Loucy (cell line): ENCODE data around the gene PPIE.

Experiments
- H2AFZ ChIP-seq: fragments of 200-600 bp; sonication (generic); 2 replicates; pipeline ENCODE4 v1.6.0; 2016; ENCODE audit warnings: antibody characterized with exemption, mild to moderate bottlenecking, low read length, moderate library complexity
- H3F3A ChIP-seq: fragments of 200-600 bp; 2 replicates; pipeline ENCODE4 v1.6.0; 2016; ENCODE audit warnings: antibody characterized with exemption, low read depth, mild to moderate bottlenecking
- H3K27me3 ChIP-seq: fragments of 200-600 bp; sonication (generic); 2 replicates; pipeline ENCODE4 v1.6.1; 2014; ENCODE audit warnings: low read length, mild to moderate bottlenecking; ENCODE audit not compliant: insufficient read depth, poor library complexity, severe bottlenecking
- H3K36me3 ChIP-seq: fragments of 200-600 bp; sonication (generic); 2 replicates; pipeline ENCODE4 v1.6.1; 2016; ENCODE audit warnings: low read length; ENCODE audit not compliant: insufficient read depth
- H3K4me1 ChIP-seq: fragments of 200-600 bp; sonication (generic); 2 replicates; pipeline ENCODE4 v1.5.1; 2014; ENCODE audit warnings: low read length, mild to moderate bottlenecking; ENCODE audit not compliant: insufficient read depth, poor library complexity, severe bottlenecking
- H3K4me2 ChIP-seq: fragments of 200-600 bp; sonication (generic); 2 replicates; pipeline ENCODE4 v1.6.0; 2014; ENCODE audit warnings: antibody characterized with exemption, low read length, low read depth, mild to moderate bottlenecking; ENCODE audit not compliant: poor library complexity, severe bottlenecking
- H3K4me3 ChIP-seq: fragments of 200-600 bp; sonication (generic); 2 replicates; pipeline ENCODE4 v1.5.1; 2014; ENCODE audit warnings: low read length, mild to moderate bottlenecking, mixed read lengths; ENCODE audit not compliant: poor library complexity, severe bottlenecking
- H3K79me2 ChIP-seq: fragments of 200-600 bp; sonication (generic); 2 replicates; pipeline ENCODE4 v1.6.1; 2014; ENCODE audit warnings: low read length; ENCODE audit not compliant: insufficient read depth
- H3K9ac ChIP-seq: fragments of 200-600 bp; sonication (generic); 2 replicates; pipeline ENCODE4 v1.6.0; 2014; ENCODE audit warnings: mild to moderate bottlenecking, low read depth, low read length, moderate library complexity; ENCODE audit not compliant: poor library complexity, severe bottlenecking
- H3K9me2 ChIP-seq: fragments of 200-600 bp; sonication (generic); replicated peaks from 2 replicates; pipeline ENCODE4 v1.6.1; 2016; ENCODE audit warnings: low read depth, low read length, mixed read lengths
- H3K9me3 ChIP-seq: fragments of 200-600 bp; sonication (generic); 2 replicates; pipeline ENCODE4 v1.6.1; 2014; ENCODE audit warnings: mild to moderate bottlenecking, antibody characterized with exemption, low read length, low read depth; ENCODE audit not compliant: insufficient read depth
- H4K20me1 ChIP-seq: fragments of 200-600 bp; sonication (generic); 2 replicates; pipeline ENCODE4 v1.6.0; 2014; ENCODE audit warnings: antibody characterized with exemption, low read length, mild to moderate bottlenecking; ENCODE audit not compliant: insufficient read depth, poor library complexity, severe bottlenecking
- CTCF ChIP-seq: fragments of 200-600 bp; sonication (generic); conservative IDR thresholded peaks from 2 replicates; pipeline ENCODE4 v1.5.1; 2014; ENCODE audit warnings: mild to moderate bottlenecking, antibody characterized with exemption, low read length
- EZH2phosphoT487 ChIP-seq: fragments of 200-600 bp; IDR thresholded peaks from 2 replicates; pipeline ENCODE4 v1.6.1; 2018; ENCODE audit warnings: antibody characterized with exemption, mild to moderate bottlenecking, moderate library complexity, borderline replicate concordance

The PPIE gene

GRCh38 chr1:39805385-39805784, 66.7 kb downstream of the PPIE start:
- no peaks in the 10 kb centered on the region for H4K20me1 ChIP-seq

GRCh38 chr1:39808784-39809517, 70.3 kb downstream of the PPIE start:
- no peaks in the 10 kb centered on the region for H3K4me1 ChIP-seq
- H3K9me2 ChIP-seq, result no peaks in the 10 kb centered on the region
- H3K36me3 ChIP-seq, result no peaks in the 10 kb centered on the region
- no peak overlapping the region for H3K4me3 ChIP-seq
- TF ChIP-seq CTCF, result no peak
- no peaks in the 10 kb centered on the region for H4K20me1 ChIP-seq
- no peaks in the 10 kb centered on the region for H3K9me3 ChIP-seq
- no peak overlapping the region for H2AFZ ChIP-seq
- no peaks in the 10 kb centered on the region for H3K27me3 ChIP-seq
- no peaks in the 10 kb centered on the region for H3K79me2 ChIP-seq
- no peak overlapping the region for H3K4me2 ChIP-seq
- H3K9ac ChIP-seq, result no peak overlapping the region
- H3F3A ChIP-seq, result no peaks in the 10 kb centered on the region

More at GRCh38 chr1:39805385-39805784, 66.7 kb downstream of the PPIE start:
- H3K4me3 ChIP-seq, result no peak overlapping the region
- no peak overlapping the region for H3K9ac ChIP-seq
- H3K4me1 ChIP-seq, result no peaks in the 10 kb centered on the region
- no peaks in the 10 kb centered on the region for H3K36me3 ChIP-seq
- H3K79me2 ChIP-seq, result no peaks in the 10 kb centered on the region
- H2AFZ ChIP-seq, result no peak overlapping the region
- no peaks in the 10 kb centered on the region for H3F3A ChIP-seq
- no peak overlapping the region for H3K4me2 ChIP-seq
- no peaks in the 10 kb centered on the region for H3K9me3 ChIP-seq
- no peaks in the 10 kb centered on the region for H3K9me2 ChIP-seq
- TF ChIP-seq EZH2phosphoT487 (no peak), CTCF (no peak)
- no peaks in the 10 kb centered on the region for H3K27me3 ChIP-seq

GRCh38 chr1:39812913-39813312, 74.2 kb downstream of the PPIE start:
- no peak overlapping the region for H3K4me3 ChIP-seq
- no peaks in the 10 kb centered on the region for H3K36me3 ChIP-seq
- H3K4me1 ChIP-seq, result no peaks in the 10 kb centered on the region
- no peaks in the 10 kb centered on the region for H3F3A ChIP-seq
- no peak overlapping the region for H3K9ac ChIP-seq
- H3K79me2 ChIP-seq, result no peaks in the 10 kb centered on the region
- no peaks in the 10 kb centered on the region for H3K9me2 ChIP-seq
- no peaks in the 10 kb centered on the region for H3K9me3 ChIP-seq
- TF ChIP-seq CTCF, result no peak
- TF ChIP-seq EZH2phosphoT487, result no peak
- no peaks in the 10 kb centered on the region for H4K20me1 ChIP-seq
- H3K4me2 ChIP-seq, result no peak overlapping the region
- no peak overlapping the region for H2AFZ ChIP-seq
- no peaks in the 10 kb centered on the region for H3K27me3 ChIP-seq
